MM.1S (cell line): ENCODE results near the gene ACOT6.

Source experiments
- CTCF ChIP-seq: fragments of 300-600 bp; sonication (generic); IDR thresholded peaks from 2 replicates; pipeline ENCODE4 v1.5.1; 2016; ENCODE audit warnings: antibody characterized with exemption, low read length, mixed read lengths
- EZH2 ChIP-seq: fragments of 300-600 bp; sonication (generic); optimal IDR thresholded peaks from 2 replicates; pipeline ENCODE3; 2017; ENCODE audit warnings: low read depth, mild to moderate bottlenecking, antibody characterized with exemption, low read length, mixed read lengths

- no peak for TF ChIP-seq CTCF
- TF ChIP-seq EZH2, result no peak
These were observed 14.8 kb downstream of the ACOT6 start for GRCh38 chr14:73627151-73627558.
